Daoy (cell line): ENCODE results near the gene CLASRP. TPM values are rescaled to one million over a fixed set of nuclear protein-coding genes. Genes with fewer than 3 reads are reported as not detected.
"Not testable (repeated sequence)": the region's sequence is repeated elsewhere in the genome, so short reads cannot be mapped to it uniquely, and the experiment has no call there.

Source experiments
- DNase-seq: peaks from one replicate; pipeline ENCODE4 v3.0.0-alpha.2; 2015; ENCODE audit warnings: low read depth
- total RNA-seq: library from RNA; depleted of rRNA; stranded (reverse); fragments of >200 nt; shearing (Covaris generic); gene quantifications from 2 replicates; pipeline ENCODE4 v1.2.3, GENCODE V29; 2014; rRNA removed

Gene CLASRP
- total RNA-seq, 1 experiment from 2014 or later: 80.7 TPM

- DNase-seq: no peak
Observed at GRCh38 chr19:45103508-45104319, 64.9 kb downstream of the CLASRP start.

DNA sequence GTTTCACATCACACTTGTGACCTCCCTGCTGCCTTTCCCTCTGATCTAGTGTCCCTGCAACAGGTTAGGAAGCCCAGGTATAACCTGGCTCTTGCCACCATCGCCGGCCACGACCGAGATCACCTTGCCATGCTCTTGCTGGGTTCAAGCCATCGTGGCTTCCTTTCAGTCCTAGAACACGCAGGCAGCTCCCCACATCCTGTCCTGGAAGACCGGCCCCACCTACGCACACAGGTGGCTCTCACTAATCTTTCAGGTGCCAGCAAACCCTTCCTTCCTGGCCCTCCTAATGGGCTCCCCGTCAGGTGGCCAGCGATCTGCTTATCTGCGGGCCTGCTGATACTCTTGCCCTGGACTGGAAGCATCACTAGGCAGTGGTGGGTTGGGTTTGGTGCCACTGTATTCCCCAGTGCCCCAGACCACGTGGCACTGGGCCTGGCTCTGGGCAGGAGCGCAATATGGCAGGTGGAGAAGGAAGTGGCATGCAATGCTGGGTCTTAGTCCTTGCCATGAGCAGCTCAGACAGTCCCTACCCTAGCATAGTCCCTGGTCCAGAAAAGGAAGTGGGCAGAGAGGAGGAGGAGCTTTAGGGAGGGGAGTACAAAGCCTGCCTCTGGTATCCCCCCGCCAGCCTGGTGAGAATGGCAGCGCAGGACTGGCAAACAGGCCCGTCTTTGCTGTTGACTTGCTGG is 66.0 kb downstream of the CLASRP start:
- DNase-seq: no peak

GRCh38 chr19:45106363-45106762 is 67.5 kb downstream of the CLASRP start:
- not testable (repeated sequence) for DNase-seq

DNA sequence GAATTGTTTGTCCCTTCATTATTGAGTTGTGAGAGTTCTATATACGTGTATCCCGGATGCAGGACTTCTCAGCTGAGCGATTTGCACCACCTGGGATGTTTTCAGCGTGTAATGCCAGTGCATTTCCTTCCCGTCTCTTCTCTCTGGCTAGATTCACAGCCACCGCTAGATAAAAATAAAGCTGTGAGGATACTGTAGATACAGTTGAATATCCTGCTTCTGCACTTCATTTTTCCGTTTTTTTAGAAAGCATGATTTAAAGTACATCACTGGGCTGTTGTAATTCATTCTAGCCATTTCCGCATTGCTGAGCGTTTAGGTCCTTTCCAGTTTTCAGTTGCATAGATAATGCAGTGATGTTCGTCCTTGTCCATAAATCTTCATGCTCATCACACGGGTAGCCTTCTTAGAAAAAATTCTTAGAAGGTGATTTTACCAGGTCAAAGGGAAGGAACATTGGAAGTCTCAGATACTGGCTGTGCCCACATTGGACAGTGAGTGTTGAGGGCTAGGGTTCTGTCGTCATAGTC is 68.8 kb downstream of the CLASRP start:
- no peak for DNase-seq

DNA sequence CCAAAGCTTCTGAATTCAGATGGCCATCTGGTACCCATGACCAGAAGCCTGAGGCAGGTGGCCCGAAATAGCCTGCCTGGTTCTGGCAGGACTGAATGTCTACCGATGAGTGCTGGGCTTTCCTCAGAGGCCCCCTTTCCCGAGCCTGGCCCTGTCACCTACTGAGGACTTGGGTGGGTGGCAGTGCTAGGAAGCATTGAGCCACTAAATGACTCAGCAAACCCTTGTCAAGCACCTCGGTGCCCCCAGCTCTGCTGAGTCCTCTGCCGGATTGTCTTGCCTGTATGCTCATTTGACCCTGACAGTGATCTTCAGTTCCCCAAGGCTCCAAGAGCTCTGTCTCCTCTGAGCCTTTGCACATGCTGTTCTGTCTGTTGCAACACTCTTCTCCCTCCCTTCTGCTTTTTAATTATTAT is 72.0 kb downstream of the CLASRP start:
- DNase-seq: no peak

- no peak for DNase-seq
Observed at GRCh38 chr19:45112111-45112827, 73.4 kb downstream of the CLASRP start.

- no peak for DNase-seq
Observed at GRCh38 chr19:45113628-45114027, 74.8 kb downstream of the CLASRP start.

DNA sequence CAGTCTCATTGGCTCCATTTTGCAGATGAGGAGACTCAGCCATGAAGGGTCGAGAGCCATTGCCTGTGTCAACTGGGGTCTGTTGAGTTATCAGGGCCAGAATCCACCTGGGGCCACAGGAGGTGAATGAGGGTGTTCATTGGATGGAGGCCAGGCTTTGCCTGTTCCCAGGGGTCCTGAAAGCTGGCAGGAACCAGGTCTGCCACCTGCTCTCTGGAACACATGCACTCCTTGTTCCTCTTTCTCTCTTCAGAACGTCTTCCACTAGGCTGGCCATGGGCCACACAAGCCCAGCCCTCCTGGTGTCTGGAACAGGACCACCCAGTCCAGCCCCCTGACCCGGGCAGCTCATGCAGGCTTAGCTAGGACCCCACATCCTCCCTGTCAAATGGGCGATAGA is 75.3 kb downstream of the CLASRP start:
- no peak for DNase-seq

- DNase-seq: no peak
Observed at GRCh38 chr19:45115809-45116615, 77.2 kb downstream of the CLASRP start.

- DNase-seq: peak; percentile 61
Observed at GRCh38 chr19:45117167-45117594, 78.3 kb downstream of the CLASRP start.

GRCh38 chr19:45117671-45118070 is 78.8 kb downstream of the CLASRP start:
- DNase-seq: no peak

DNA sequence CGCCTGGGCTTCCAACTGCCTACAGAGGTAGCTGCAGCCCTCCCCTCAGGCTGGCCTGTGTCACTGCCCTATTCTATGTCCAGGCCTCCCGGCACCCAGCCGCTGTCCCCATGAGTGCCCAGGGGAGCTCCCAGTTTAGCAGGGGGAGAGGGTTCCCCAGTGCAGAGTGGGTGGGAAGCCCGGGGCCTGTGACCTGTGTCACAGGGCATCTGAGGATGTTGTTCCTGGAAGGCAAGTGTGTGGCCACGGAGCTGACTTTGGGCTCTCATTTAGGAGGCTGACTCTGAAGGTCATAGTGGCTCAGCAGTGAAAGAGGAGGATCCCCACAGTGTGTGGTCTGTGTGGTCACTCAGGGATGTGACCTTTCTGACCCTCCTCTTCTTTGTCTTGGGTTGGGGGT is 79.3 kb downstream of the CLASRP start:
- DNase-seq: no peak

DNA sequence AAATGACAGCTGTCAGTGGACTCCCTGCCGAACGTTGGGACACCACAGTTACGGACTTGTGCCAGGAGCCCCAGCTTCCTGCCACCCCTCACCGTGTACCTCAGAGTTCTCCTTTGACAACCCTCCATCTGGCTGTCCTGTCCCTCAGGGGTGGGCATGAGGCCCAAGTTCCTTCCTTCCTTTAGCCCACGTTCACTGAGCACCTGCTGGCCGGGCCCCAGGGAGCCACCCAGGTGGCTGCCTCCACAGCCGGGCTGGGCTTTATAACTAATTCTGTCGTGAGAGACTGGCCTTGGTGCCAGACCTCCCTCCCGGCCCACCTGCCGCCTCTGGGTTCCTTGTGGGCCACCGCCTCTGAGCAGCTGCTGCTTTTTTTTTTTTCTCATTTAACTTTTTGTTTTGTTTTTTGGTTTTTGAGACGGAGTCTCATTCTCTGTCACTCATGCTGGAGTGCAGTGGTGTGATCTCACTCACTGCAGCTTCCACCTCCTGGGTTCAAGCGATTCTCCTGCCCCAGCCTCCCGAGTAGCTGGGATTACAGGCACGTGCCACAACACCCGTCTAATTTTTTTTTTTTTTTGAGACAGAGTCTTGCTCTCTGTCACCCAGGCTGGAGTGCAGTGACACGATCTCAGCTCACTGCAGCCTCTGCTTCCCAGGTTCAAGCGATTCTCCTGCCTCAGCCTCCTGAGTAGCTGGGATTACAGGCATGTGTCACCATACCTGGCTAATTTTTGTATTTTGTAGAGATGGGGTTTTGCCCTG is 79.9 kb downstream of the CLASRP start:
- DNase-seq: not testable (repeated sequence)

- DNase-seq: no peak
Observed at GRCh38 chr19:45119582-45119981, 80.7 kb downstream of the CLASRP start.

Other genes starting within 250 kb of the CLASRP start
- gene BCAM, start 229.9 kb upstream of the CLASRP start, total RNA-seq: 4.6 and 13.4 TPM in 2 replicates
- 66.4 and 73.7 TPM in 2 replicates for gene NECTIN2, start 192.7 kb upstream of the CLASRP start, total RNA-seq
- gene TOMM40, start 147.8 kb upstream of the CLASRP start, total RNA-seq: 170 and 179 TPM in 2 replicates
- gene APOE, start 133.2 kb upstream of the CLASRP start, total RNA-seq: 0.86 and 1.6 TPM in 2 replicates
- 4.4 and 24.5 TPM in 2 replicates for gene APOC1, start 124.4 kb upstream of the CLASRP start, total RNA-seq
- gene APOC4, start 96.8 kb upstream of the CLASRP start, total RNA-seq: not detected in 2 replicates
- not detected in 2 replicates for gene APOC2, start 93.0 kb upstream of the CLASRP start, total RNA-seq
- 12.9 and 17.3 TPM in 2 replicates for gene CLPTM1, start 83.7 kb upstream of the CLASRP start, total RNA-seq
- 15.5 and 25.3 TPM in 2 replicates for gene RELB, start 37.6 kb upstream of the CLASRP start, total RNA-seq
- 0.06 TPM in 1 of 2 replicates, not detected in the other for gene ZNF296, start 37.4 kb downstream of the CLASRP start, total RNA-seq
- 43.3 and 70.7 TPM in 2 replicates for gene GEMIN7, start 40.2 kb downstream of the CLASRP start, total RNA-seq
- 18.1 and 30.6 TPM in 2 replicates for gene PPP1R37, start 54.1 kb downstream of the CLASRP start, total RNA-seq
- 0.11 and 1.4 TPM in 2 replicates for gene NKPD1, start 121.9 kb downstream of the CLASRP start, total RNA-seq
- 4.3 and 8.4 TPM in 2 replicates for gene TRAPPC6A, start 139.2 kb downstream of the CLASRP start, total RNA-seq
- gene BLOC1S3, start 139.7 kb downstream of the CLASRP start, total RNA-seq: 3.9 and 6.9 TPM in 2 replicates
- 0.17 and 0.39 TPM in 2 replicates for gene EXOC3L2, start 206.4 kb downstream of the CLASRP start, total RNA-seq
- gene MARK4, start 212.2 kb downstream of the CLASRP start, total RNA-seq: 2.5 and 8.1 TPM in 2 replicates